GM23338 (cell line): Measurements from ENCODE around the gene TKFC.

Experiments
- CREB1 ChIP-seq: fragments of 250-450 bp; sonication (Bioruptor Pico); IDR thresholded peaks from 2 replicates; pipeline ENCODE4 v1.5.0; 2020; ENCODE audit warnings: low read depth, mild to moderate bottlenecking, moderate library complexity
- CTCF ChIP-seq, 2 experiments: fragments of 200-600 bp in 1 of 2; sonication (generic) in 1 of 2; conservative IDR thresholded peaks; 2 replicates each; pipeline versions ENCODE4 v1.5.1 to v1.6.1; 2016 to 2017; ENCODE audit warnings: antibody characterized with exemption in 2 of 2, low read depth in 2 of 2, mild to moderate bottlenecking in 2 of 2, moderate library complexity in 1 of 2
- ETS1 ChIP-seq: IDR thresholded peaks from 2 replicates; pipeline ENCODE4 v1.6.1; 2016; ENCODE audit warnings: antibody characterized with exemption
- EZH2 ChIP-seq: fragments of 200-600 bp; sonication (generic); IDR thresholded peaks from one replicate; pipeline ENCODE4 v1.8.0; 2017; ENCODE audit warnings: antibody characterized with exemption, mild to moderate bottlenecking, low read depth; ENCODE audit not compliant: unreplicated experiment
- EZH2phosphoT487 ChIP-seq: fragments of 200-600 bp; sonication (generic); IDR thresholded peaks from one replicate; pipeline ENCODE4 v1.8.1; 2018; ENCODE audit warnings: antibody characterized with exemption; ENCODE audit not compliant: unreplicated experiment
- JUNB ChIP-seq: IDR thresholded peaks from one replicate; pipeline ENCODE4 v1.6.1; 2016; ENCODE audit warnings: antibody characterized with exemption; ENCODE audit not compliant: unreplicated experiment
- NANOG ChIP-seq: IDR thresholded peaks from 2 replicates; pipeline ENCODE4 v1.6.1; 2016; ENCODE audit warnings: antibody characterized with exemption, borderline replicate concordance
- POLR2AphosphoS5 ChIP-seq: IDR thresholded peaks from 2 replicates; pipeline ENCODE4 v1.6.1; 2016; ENCODE audit warnings: antibody characterized with exemption, low read depth
- REST ChIP-seq: IDR thresholded peaks from one replicate; pipeline ENCODE4 v1.6.1; 2018; ENCODE audit warnings: antibody characterized with exemption; ENCODE audit not compliant: unreplicated experiment
- STAT1 ChIP-seq: IDR thresholded peaks from one replicate; pipeline ENCODE4 v1.6.1; 2016; ENCODE audit warnings: antibody characterized with exemption; ENCODE audit not compliant: unreplicated experiment
- ZNF114 ChIP-seq: fragments of 250-450 bp; sonication (Bioruptor Pico); IDR thresholded peaks from 2 replicates; pipeline ENCODE4 v1.5.0; 2020; ENCODE audit warnings: mild to moderate bottlenecking, moderate library complexity

DNA sequence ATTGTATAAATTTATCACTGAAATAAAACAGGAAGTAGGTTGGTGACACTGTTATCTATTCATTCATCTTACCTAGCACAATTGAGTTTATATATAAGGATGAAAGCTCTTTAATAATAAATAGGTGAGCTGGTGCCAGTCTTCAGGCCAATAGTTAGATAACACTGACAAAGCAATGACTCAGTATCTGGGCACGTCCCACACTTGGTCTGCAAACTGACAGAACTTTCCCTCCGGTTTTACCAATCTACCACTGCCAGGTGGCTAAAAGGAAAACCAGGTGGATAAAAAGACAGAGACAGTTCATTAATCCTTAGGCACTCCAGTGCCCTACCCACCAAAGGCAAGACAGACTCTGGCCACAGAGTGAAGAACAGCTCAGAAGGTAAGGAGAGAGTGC, 17.8 kb upstream of the TKFC start:
- TF ChIP-seq CTCF (conservative IDR thresholded peaks at IDR 0.05; ENCODE audit: low read depth in 2 of 2) (no peak), EZH2 (no peak), ZNF114 (CRISPR knock-in tag) (no peak), JUNB (no peak), CREB1 (CRISPR knock-in tag) (no peak), POLR2AphosphoS5 (no peak), EZH2phosphoT487 (peak; percentile 45), REST (no peak), ETS1 (no peak), STAT1 (no peak), NANOG (no peak)
